Liver (tissue), 9 donors: ENCODE measurements around the gene HLA-DQB1. TPM values are rescaled to one million over a fixed set of nuclear protein-coding genes. Genes with fewer than 3 reads are reported as not detected.

Experiments used
- DNase-seq: peaks from one replicate; pipeline ENCODE4 v3.0.0-alpha.2; 2017; ENCODE audit warnings: low spot score
- H3K27ac ChIP-seq, 2 donors: one replicate each; pipeline ENCODE4 v1.7.0; 2013; ENCODE audit warnings: inconsistent platforms in 2 of 2, low read length in 2 of 2, control low read depth in 1 of 2, low read depth in 1 of 2, mild to moderate bottlenecking in 1 of 2
- H3K27me3 ChIP-seq, 4 donors: one replicate each; pipeline versions ENCODE4 v1.6.1 to v1.7.0; 2013; ENCODE audit warnings: low read length in 3 of 4, inconsistent platforms in 1 of 4, mild to moderate bottlenecking in 1 of 4, moderate library complexity in 1 of 4; ENCODE audit not compliant: control insufficient read depth in 4 of 4, insufficient read depth in 4 of 4
- H3K36me3 ChIP-seq, 4 donors: one replicate each; pipeline versions ENCODE4 v1.6.1 to v1.7.0; 2013; ENCODE audit warnings: low read length in 3 of 4, mild to moderate bottlenecking in 3 of 4, low read depth in 1 of 4, moderate library complexity in 1 of 4; ENCODE audit not compliant: control insufficient read depth in 4 of 4, insufficient read depth in 3 of 4
- H3K4me1 ChIP-seq, 4 donors: one replicate each; pipeline versions ENCODE4 v1.6.1 to v1.7.0; 2013; ENCODE audit warnings: low read length in 3 of 4, mild to moderate bottlenecking in 3 of 4, moderate library complexity in 1 of 4; ENCODE audit not compliant: control insufficient read depth in 4 of 4, insufficient read depth in 4 of 4
- H3K4me3 ChIP-seq, 3 donors: one replicate each; pipeline versions ENCODE4 v1.6.1 to v1.7.0; 2013; ENCODE audit warnings: low read length in 3 of 3, control low read depth in 1 of 3, low read depth in 1 of 3, mild to moderate bottlenecking in 1 of 3
- H3K9ac ChIP-seq, 2 donors: one replicate each; pipeline ENCODE4 v1.7.0; 2013; ENCODE audit warnings: low read length in 2 of 2, mild to moderate bottlenecking in 2 of 2, moderate library complexity in 2 of 2, control low read depth in 1 of 2, low read depth in 1 of 2
- H3K9me3 ChIP-seq, 4 donors: one replicate each; pipeline versions ENCODE4 v1.6.1 to v1.7.0; 2013; ENCODE audit warnings: low read length in 3 of 4; ENCODE audit not compliant: control insufficient read depth in 4 of 4
- EGR1 ChIP-seq, 2 donors: IDR thresholded peaks; 2 replicates each; pipeline ENCODE4 v1.6.1; 2016 to 2018; ENCODE audit warnings: antibody characterized with exemption in 2 of 2, low read depth in 2 of 2
- GABPA ChIP-seq, 2 donors: IDR thresholded peaks in 1 of 2; conservative IDR thresholded peaks in 1 of 2; 2 replicates each; pipeline ENCODE4 v1.6.1; 2016; ENCODE audit warnings: antibody characterized with exemption in 2 of 2, mild to moderate bottlenecking in 1 of 2, moderate library complexity in 1 of 2
- HNF4A ChIP-seq, 2 donors: conservative IDR thresholded peaks; 2 replicates each; pipeline ENCODE4 v1.6.1; 2016; ENCODE audit warnings: antibody characterized with exemption in 2 of 2, mild to moderate bottlenecking in 2 of 2
- HNF4G ChIP-seq: IDR thresholded peaks from 2 replicates; pipeline ENCODE4 v1.6.1; 2016; ENCODE audit warnings: antibody characterized with exemption
- JUND ChIP-seq, 2 donors: IDR thresholded peaks; 2 replicates each; pipeline ENCODE4 v1.6.1; 2016; ENCODE audit warnings: antibody characterized with exemption in 2 of 2
- RAD21 ChIP-seq, 2 donors: IDR thresholded peaks; 2 replicates each; pipeline ENCODE4 v1.6.1; 2016; ENCODE audit warnings: antibody characterized with exemption in 2 of 2, mild to moderate bottlenecking in 2 of 2
- SP1 ChIP-seq: IDR thresholded peaks from 2 replicates; pipeline ENCODE4 v1.6.1; 2018; ENCODE audit warnings: antibody characterized with exemption, mild to moderate bottlenecking
- TAF1 ChIP-seq: conservative IDR thresholded peaks from 2 replicates; pipeline ENCODE4 v1.6.1; 2016; ENCODE audit warnings: antibody characterized with exemption, mild to moderate bottlenecking
- YY1 ChIP-seq: IDR thresholded peaks from 2 replicates; pipeline ENCODE4 v1.6.1; 2016; ENCODE audit warnings: antibody characterized with exemption, mild to moderate bottlenecking
- WGBS: extraction: QIAGEN DNeasy Blood & Tissue Kit; methylation state at CpG from one replicate; pipeline ENCODE4 v1.1.7; 2013; 5-methylcytosine and 5-hydroxymethylcytosine counted together
- polyA plus RNA-seq, 2 donors: library from polyadenylated mRNA; stranded (reverse) in 1 of 2; unstranded in 1 of 2; fragments of 200-250 nt in 1 of 2; fragments of >200 nt in 1 of 2; fragmentation: Nextera tagmentation in 1 of 2; extraction: Ambion mirVana in 1 of 2; gene quantifications; one replicate each; pipeline versions ENCODE4 v1.2.1 to v1.2.3, GENCODE V29; 2013 to 2015
- total RNA-seq, 2 donors: library from RNA; depleted of rRNA; stranded (reverse); fragments of >200 nt; gene quantifications; one replicate each; pipeline ENCODE4 v1.2.3, GENCODE V29; 2014
- TF ChIP-seq, protein P1 (sequence below): IDR thresholded peaks from 2 replicates; pipeline ENCODE4 v1.6.1; 2016; ENCODE audit warnings: antibody characterized with exemption, mild to moderate bottlenecking
- TF ChIP-seq, protein P2 (sequence below): IDR thresholded peaks from 2 replicates; pipeline ENCODE4 v1.6.1; 2016; ENCODE audit warnings: antibody characterized with exemption
- TF ChIP-seq, protein P3 (sequence below): IDR thresholded peaks from 2 replicates; pipeline ENCODE4 v1.6.1; 2016; ENCODE audit warnings: antibody characterized with exemption
- TF ChIP-seq, protein P4 (sequence below): IDR thresholded peaks from 2 replicates; pipeline ENCODE4 v1.6.1; 2016; ENCODE audit warnings: antibody characterized with exemption
- donor health status: healthy.
- donor health status: healthy.
- donor health status: healthy.
- donor health status: healthy.
- donor health status: healthy.

Gene HLA-DQB1
- total and polyA plus RNA-seq, 4 donors = 1.9 to 12.4 (median 7.3) TPM

DNA sequence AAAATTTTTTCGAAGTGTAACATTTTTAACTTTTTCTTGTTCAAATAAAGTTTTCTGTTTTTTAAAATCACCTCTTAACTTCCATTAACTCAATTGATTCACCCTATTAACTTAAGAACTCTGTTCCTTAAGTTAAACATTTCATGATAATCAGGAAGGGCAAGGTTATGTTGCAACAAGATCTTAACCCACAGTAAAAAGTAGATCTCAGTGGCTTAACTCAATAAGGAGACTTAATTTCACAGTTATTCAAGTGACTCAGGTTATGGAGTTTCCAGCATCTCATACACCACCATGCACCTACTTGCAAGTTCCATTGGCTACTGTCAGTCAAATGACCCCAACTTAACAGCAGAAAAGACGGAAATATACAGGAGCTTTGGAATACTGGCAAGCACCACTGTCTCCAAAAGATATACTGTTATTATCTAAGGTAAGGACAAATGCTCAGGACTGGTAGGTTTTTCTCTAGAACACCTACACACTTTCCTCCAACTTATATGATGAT, 11.2 kb downstream of the HLA-DQB1 start:
- H3K36me3 ChIP-seq = no peaks in the 10 kb centered on the region
- no peak overlapping the region for H3K27ac ChIP-seq
- DNase-seq = no peak
- H3K9ac ChIP-seq = no peak overlapping the region
- no peaks in the 10 kb centered on the region for H3K4me1 ChIP-seq
- no peak overlapping the region for H3K4me3 ChIP-seq
- no peaks in the 10 kb centered on the region for H3K27me3 ChIP-seq
- TF ChIP-seq GABPA (IDR thresholded peaks at IDR 0.05 in 1 of 2, conservative IDR thresholded peaks at IDR 0.05 in 1 of 2) (no peak), HNF4A (conservative IDR thresholded peaks at IDR 0.05) (no peak), JUND (IDR thresholded peaks at IDR 0.05) (no peak)
- 64% methylated on average over 2 of the region's 2 CpGs for WGBS
- no peaks in the 10 kb centered on the region for H3K9me3 ChIP-seq

DNA sequence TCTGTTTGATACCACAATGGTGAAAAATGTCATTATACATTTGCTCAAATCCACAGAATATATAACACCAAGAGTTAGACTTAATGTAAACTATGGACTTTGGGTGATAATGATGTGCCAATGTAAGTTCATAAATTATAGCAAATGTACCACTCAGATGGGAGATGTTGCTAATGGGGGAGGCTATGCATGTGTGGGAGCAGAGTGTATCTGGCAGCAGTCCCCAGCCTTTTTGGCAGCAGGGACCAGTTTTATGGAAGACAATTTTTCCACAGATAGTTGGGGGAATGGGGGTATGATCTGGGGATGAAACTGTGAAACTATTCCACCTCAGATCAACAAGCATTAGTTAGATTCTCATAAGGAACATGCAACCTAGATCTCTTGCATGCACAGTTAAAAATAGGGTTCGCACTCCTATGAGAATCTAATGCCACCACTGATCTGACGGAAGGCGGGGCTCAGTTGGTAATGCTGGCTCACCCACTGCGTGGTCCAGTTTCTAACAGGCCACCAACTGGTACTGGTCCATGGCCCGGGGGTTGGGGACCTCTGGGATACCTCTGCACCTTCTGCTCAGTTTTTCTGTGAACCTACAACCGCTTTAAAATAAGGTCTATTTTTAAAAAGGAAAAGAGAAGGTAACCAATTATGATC, 21.3 kb downstream of the HLA-DQB1 start:
- no peak overlapping the region for H3K27ac ChIP-seq
- whole genome bisulfite sequencing = 77% methylated on average over 6 of the region's 6 CpGs
- TF ChIP-seq SP1 = no peak
- H3K9ac ChIP-seq = no peak overlapping the region
- no peaks in the 10 kb centered on the region for H3K36me3 ChIP-seq
- no peaks in the 10 kb centered on the region for H3K9me3 ChIP-seq
- no peak overlapping the region for H3K4me3 ChIP-seq
- DNase-seq = no peak
- H3K27me3 ChIP-seq = no peaks in the 10 kb centered on the region
- H3K4me1 ChIP-seq = no peaks in the 10 kb centered on the region

DNA sequence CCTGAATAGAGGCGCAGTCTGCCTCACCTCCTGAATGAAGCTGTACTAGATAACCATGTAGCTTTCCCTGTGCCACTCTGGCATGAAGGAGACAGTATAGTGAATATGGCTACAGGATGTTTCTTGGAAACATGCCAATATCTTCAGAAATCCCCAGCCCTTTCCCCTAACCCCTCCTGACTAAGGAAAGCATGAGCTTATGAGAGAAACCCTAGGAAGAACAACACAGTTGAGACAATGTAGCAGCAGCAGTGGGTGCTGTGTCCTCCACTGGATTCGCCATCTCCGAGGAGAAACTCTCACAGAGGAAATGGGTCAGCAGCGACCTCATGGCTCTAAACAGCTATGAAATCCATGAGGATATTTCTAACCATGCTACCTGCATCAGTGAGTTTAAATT, 22.6 kb downstream of the HLA-DQB1 start:
- no peaks in the 10 kb centered on the region for H3K36me3 ChIP-seq
- no peak for DNase-seq
- H3K4me1 ChIP-seq = no peaks in the 10 kb centered on the region
- WGBS = 59% methylated on average over 4 of the region's 4 CpGs
- no peak overlapping the region for H3K27ac ChIP-seq
- H3K9ac ChIP-seq = no peak overlapping the region
- no peak overlapping the region for H3K4me3 ChIP-seq
- TF ChIP-seq, protein P1, sequence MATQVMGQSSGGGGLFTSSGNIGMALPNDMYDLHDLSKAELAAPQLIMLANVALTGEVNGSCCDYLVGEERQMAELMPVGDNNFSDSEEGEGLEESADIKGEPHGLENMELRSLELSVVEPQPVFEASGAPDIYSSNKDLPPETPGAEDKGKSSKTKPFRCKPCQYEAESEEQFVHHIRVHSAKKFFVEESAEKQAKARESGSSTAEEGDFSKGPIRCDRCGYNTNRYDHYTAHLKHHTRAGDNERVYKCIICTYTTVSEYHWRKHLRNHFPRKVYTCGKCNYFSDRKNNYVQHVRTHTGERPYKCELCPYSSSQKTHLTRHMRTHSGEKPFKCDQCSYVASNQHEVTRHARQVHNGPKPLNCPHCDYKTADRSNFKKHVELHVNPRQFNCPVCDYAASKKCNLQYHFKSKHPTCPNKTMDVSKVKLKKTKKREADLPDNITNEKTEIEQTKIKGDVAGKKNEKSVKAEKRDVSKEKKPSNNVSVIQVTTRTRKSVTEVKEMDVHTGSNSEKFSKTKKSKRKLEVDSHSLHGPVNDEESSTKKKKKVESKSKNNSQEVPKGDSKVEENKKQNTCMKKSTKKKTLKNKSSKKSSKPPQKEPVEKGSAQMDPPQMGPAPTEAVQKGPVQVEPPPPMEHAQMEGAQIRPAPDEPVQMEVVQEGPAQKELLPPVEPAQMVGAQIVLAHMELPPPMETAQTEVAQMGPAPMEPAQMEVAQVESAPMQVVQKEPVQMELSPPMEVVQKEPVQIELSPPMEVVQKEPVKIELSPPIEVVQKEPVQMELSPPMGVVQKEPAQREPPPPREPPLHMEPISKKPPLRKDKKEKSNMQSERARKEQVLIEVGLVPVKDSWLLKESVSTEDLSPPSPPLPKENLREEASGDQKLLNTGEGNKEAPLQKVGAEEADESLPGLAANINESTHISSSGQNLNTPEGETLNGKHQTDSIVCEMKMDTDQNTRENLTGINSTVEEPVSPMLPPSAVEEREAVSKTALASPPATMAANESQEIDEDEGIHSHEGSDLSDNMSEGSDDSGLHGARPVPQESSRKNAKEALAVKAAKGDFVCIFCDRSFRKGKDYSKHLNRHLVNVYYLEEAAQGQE = no peak
- H3K27me3 ChIP-seq = no peaks in the 10 kb centered on the region
- H3K9me3 ChIP-seq = no peaks in the 10 kb centered on the region

DNA sequence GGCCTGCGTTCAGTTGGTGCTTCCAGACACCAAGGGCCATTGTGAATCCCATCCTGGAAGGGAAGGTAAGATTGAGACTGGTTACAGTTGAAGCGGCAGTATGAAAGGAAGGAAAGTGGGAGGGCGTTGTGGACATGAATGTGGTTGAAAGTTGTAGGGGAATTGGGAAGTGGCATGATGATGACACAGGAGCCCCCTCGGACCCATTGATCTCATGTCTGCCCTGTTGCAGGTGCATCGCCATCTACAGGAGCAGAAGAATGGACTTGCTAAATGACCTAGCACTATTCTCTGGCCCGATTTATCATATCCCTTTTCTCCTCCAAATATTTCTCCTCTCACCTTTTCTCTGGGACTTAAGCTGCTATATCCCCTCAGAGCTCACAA, 23.7 kb downstream of the HLA-DQB1 start:
- WGBS = 83% methylated on average over 6 of the region's 6 CpGs
- Histone ChIP-seq H3K4me1 (no peaks in the 10 kb centered on the region), H3K4me3 (no peak overlapping the region), H3K27ac (no peak overlapping the region), H3K27me3 (no peaks in the 10 kb centered on the region), H3K9me3 (no peaks in the 10 kb centered on the region), H3K36me3 (no peaks in the 10 kb centered on the region), H3K9ac (no peak overlapping the region)
- no peak for DNase-seq
- TF ChIP-seq EGR1 (IDR thresholded peaks at IDR 0.05; ENCODE audit: low read depth in 2 of 2) (no peak), YY1 (no peak), RAD21 (IDR thresholded peaks at IDR 0.05) (no peak), HNF4G (no peak), SP1 (no peak), JUND (IDR thresholded peaks at IDR 0.05) (no peak), TAF1 (no peak)
- TF ChIP-seq, protein P2, sequence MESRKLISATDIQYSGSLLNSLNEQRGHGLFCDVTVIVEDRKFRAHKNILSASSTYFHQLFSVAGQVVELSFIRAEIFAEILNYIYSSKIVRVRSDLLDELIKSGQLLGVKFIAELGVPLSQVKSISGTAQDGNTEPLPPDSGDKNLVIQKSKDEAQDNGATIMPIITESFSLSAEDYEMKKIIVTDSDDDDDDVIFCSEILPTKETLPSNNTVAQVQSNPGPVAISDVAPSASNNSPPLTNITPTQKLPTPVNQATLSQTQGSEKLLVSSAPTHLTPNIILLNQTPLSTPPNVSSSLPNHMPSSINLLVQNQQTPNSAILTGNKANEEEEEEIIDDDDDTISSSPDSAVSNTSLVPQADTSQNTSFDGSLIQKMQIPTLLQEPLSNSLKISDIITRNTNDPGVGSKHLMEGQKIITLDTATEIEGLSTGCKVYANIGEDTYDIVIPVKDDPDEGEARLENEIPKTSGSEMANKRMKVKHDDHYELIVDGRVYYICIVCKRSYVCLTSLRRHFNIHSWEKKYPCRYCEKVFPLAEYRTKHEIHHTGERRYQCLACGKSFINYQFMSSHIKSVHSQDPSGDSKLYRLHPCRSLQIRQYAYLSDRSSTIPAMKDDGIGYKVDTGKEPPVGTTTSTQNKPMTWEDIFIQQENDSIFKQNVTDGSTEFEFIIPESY = no peak
- TF ChIP-seq, protein P3, sequence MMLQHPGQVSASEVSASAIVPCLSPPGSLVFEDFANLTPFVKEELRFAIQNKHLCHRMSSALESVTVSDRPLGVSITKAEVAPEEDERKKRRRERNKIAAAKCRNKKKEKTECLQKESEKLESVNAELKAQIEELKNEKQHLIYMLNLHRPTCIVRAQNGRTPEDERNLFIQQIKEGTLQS = no peak
- TF ChIP-seq, protein P4, sequence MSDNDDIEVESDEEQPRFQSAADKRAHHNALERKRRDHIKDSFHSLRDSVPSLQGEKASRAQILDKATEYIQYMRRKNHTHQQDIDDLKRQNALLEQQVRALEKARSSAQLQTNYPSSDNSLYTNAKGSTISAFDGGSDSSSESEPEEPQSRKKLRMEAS = no peak
